ENCODE measurements around the gene SORCS3. TPM values are rescaled to one million over a fixed set of nuclear protein-coding genes. Genes with fewer than 3 reads are reported as not detected.

SORCS3 gene
- total RNA-seq, 4 donors from 2014 or later, result 0.26 to 0.50 (median 0.41) TPM

- no peak overlapping the region for H3K4me3 ChIP-seq
- H3K27ac ChIP-seq (replicated peaks in 1 of 4), result no peak overlapping the region
- no peaks in the 10 kb centered on the region for H3K36me3 ChIP-seq
- 78% methylated on average over 2 of the region's 2 CpGs for WGBS
- no peaks in the 10 kb centered on the region for H3K4me1 ChIP-seq
- no peak for DNase-seq (ENCODE audit: extremely low spot score)
- no peak for TF ChIP-seq POLR2AphosphoS5 (IDR thresholded peaks at IDR 0.05)
- TF ChIP-seq EP300 (IDR thresholded peaks at IDR 0.05), result no peak
- TF ChIP-seq CTCF (IDR thresholded peaks at IDR 0.05), result no peak
- no peak for TF ChIP-seq POLR2A (IDR thresholded peaks at IDR 0.05; ENCODE audit: low read depth)
- peaks cover 0 to 15% (median 5%) of the 10 kb centered on the region in 4 donors for H3K9me3 ChIP-seq
- intact Hi-C loops (cut with DNase I), result no loop called here
- no peaks in the 10 kb centered on the region for H3K27me3 ChIP-seq
These were observed 596.6 kb downstream of the SORCS3 start for GRCh38 chr10:105237685-105238084.

- DNase-seq (ENCODE audit: extremely low spot score), result peak; percentile 90
- H3K27ac ChIP-seq (replicated peaks in 1 of 4), result no peak overlapping the region
- no peaks in the 10 kb centered on the region for H3K27me3 ChIP-seq
- H3K4me1 ChIP-seq, result no peaks in the 10 kb centered on the region
- H3K36me3 ChIP-seq, result no peaks in the 10 kb centered on the region
- peaks cover 0 to 4% (median under 1%) of the 10 kb centered on the region in 4 donors for H3K9me3 ChIP-seq
- no peak overlapping the region for H3K4me3 ChIP-seq
- intact Hi-C loops (cut with DNase I), result no loop called here
- TF ChIP-seq POLR2AphosphoS5 (IDR thresholded peaks at IDR 0.05) (no peak), POLR2A (IDR thresholded peaks at IDR 0.05; ENCODE audit: low read depth) (no peak), CTCF (IDR thresholded peaks at IDR 0.05) (no peak), EP300 (IDR thresholded peaks at IDR 0.05) (no peak)
- WGBS, result 85% methylated on average over 2 of the region's 2 CpGs
These were observed 598.5 kb downstream of the SORCS3 start for GRCh38 chr10:105239311-105240219.

GRCh38 chr10:105241254-105241653 lies 600.2 kb downstream of the SORCS3 start:
- DNase-seq (ENCODE audit: extremely low spot score), result no peak
- no peaks in the 10 kb centered on the region for H3K36me3 ChIP-seq
- no peaks in the 10 kb centered on the region for H3K9me3 ChIP-seq
- no peak overlapping the region for H3K27ac ChIP-seq (replicated peaks in 1 of 4)
- no peaks in the 10 kb centered on the region for H3K4me1 ChIP-seq
- intact Hi-C loops (cut with DNase I), result no loop called here
- no peak for TF ChIP-seq POLR2AphosphoS5 (IDR thresholded peaks at IDR 0.05)
- no peak for TF ChIP-seq CTCF (IDR thresholded peaks at IDR 0.05)
- TF ChIP-seq POLR2A (IDR thresholded peaks at IDR 0.05; ENCODE audit: low read depth), result no peak
- TF ChIP-seq EP300 (IDR thresholded peaks at IDR 0.05), result no peak
- H3K4me3 ChIP-seq, result no peak overlapping the region
- 94% methylated on average over 4 of the region's 5 CpGs for WGBS
- no peaks in the 10 kb centered on the region for H3K27me3 ChIP-seq

GRCh38 chr10:105243381-105243780 lies 602.3 kb downstream of the SORCS3 start:
- Histone ChIP-seq H3K36me3 (no peaks in the 10 kb centered on the region), H3K27ac (replicated peaks in 1 of 4) (no peak overlapping the region), H3K4me3 (no peak overlapping the region), H3K9me3 (no peaks in the 10 kb centered on the region), H3K27me3 (no peaks in the 10 kb centered on the region), H3K4me1 (peaks cover 0 to 9% (median 7%) of the 10 kb centered on the region in 4 donors)
- TF ChIP-seq POLR2AphosphoS5 (IDR thresholded peaks at IDR 0.05), result no peak
- no peak for TF ChIP-seq CTCF (IDR thresholded peaks at IDR 0.05)
- TF ChIP-seq POLR2A (IDR thresholded peaks at IDR 0.05; ENCODE audit: low read depth), result no peak
- no peak for TF ChIP-seq EP300 (IDR thresholded peaks at IDR 0.05)
- intact Hi-C loops (cut with DNase I), result no loop called here
- WGBS, result 45% methylated on average over 2 of the region's 2 CpGs
- DNase-seq (ENCODE audit: extremely low spot score), result peak; percentile 31

Measured in esophagus muscularis mucosa (tissue), 4 donors.